Endothelial cell of umbilical vein (primary cell): Measurements from ENCODE around the gene NOD2. TPM values are rescaled to one million over a fixed set of nuclear protein-coding genes. Genes with fewer than 3 reads are reported as not detected.

ENCODE experiments used
- BruUV-seq: library from RNA; stranded (reverse); fragments of 400-500 nt; replicated peaks from 2 replicates; lab custom pipeline; 2021; lab: Mats Ljungman, UMichigan
- CTCF ChIA-PET: fragments of 300-600, 350-600 bp; sonication (Branson Sonifier 250); formaldehyde crosslinking; loops from one replicate; lab custom pipeline; 2021; ENCODE audit warnings: antibody characterized with exemption, inconsistent platforms; lab: Charles Lee
- POLR2A ChIA-PET: fragments of 300-600, 350-600 bp; sonication (Branson Sonifier 250); formaldehyde crosslinking; loops from one replicate; lab custom pipeline; 2021; ENCODE audit warnings: antibody characterized with exemption, inconsistent platforms; lab: Charles Lee
- DNase-seq: peaks from one replicate; pipeline ENCODE4 v3.0.0-alpha.2; 2011; ENCODE audit warnings: low read depth, low spot score
- FAIRE-seq: peaks from 2 replicates; lab custom pipeline; 2011; peaks lifted over from hg19 to GRCh38; lab: Jason Lieb, UNC
- H2AFZ ChIP-seq: 2 replicates; pipeline ENCODE4 v1.6.0; 2012; ENCODE audit warnings: low read depth, low read length, control low read depth, inconsistent platforms
- H3K27ac ChIP-seq: 2 replicates; pipeline ENCODE4 v1.5.1; 2011; ENCODE audit warnings: low read depth, mild to moderate bottlenecking, control low read depth, low read length, moderate library complexity; ENCODE audit not compliant: insufficient read depth
- H3K27me3 ChIP-seq, 2 experiments: 2 replicates each; pipeline versions ENCODE4 v1.6.0 to v1.6.1; 2011; ENCODE audit warnings: low read length in 2 of 2, mixed read lengths in 1 of 2; ENCODE audit not compliant: control insufficient read depth in 2 of 2, insufficient read depth in 2 of 2
- H3K36me3 ChIP-seq, 2 experiments: 2 replicates in 1 of 2; 3 replicates in 1 of 2; pipeline ENCODE4 v1.5.1; 2011; ENCODE audit warnings: low read length in 2 of 2, mild to moderate bottlenecking in 1 of 2, moderate library complexity in 1 of 2; ENCODE audit not compliant: control insufficient read depth in 2 of 2, insufficient read depth in 2 of 2; ENCODE audit errors: extremely low read depth in 1 of 2
- H3K4me1 ChIP-seq: 3 replicates; pipeline ENCODE4 v1.5.1; 2011; ENCODE audit warnings: mild to moderate bottlenecking, low read length; ENCODE audit not compliant: control insufficient read depth, insufficient read depth; ENCODE audit errors: extremely low read depth
- H3K4me2 ChIP-seq: 2 replicates; pipeline ENCODE4 v1.6.1; 2011; ENCODE audit warnings: low read length, control low read depth, mixed read lengths; ENCODE audit not compliant: insufficient read depth
- H3K4me3 ChIP-seq, 3 experiments: fragments of 200-600 bp in 1 of 3; sonication (generic), shearing (Covaris generic) in 1 of 3; replicated peaks in 1 of 3; 2 replicates each; pipeline ENCODE4 v1.5.1; 2011 to 2016; ENCODE audit warnings: control low read depth in 3 of 3, low read length in 3 of 3, mild to moderate bottlenecking in 2 of 3, inconsistent platforms in 1 of 3, low read depth in 1 of 3, moderate library complexity in 1 of 3; ENCODE audit not compliant: insufficient read depth in 1 of 3
- H3K79me2 ChIP-seq: 2 replicates; pipeline ENCODE4 v1.6.0; 2012; ENCODE audit warnings: low read length, inconsistent platforms; ENCODE audit not compliant: control insufficient read depth, insufficient read depth
- H3K9ac ChIP-seq: replicated peaks from 2 replicates; pipeline ENCODE3; 2011; ENCODE audit warnings: low read length, control low read depth; ENCODE audit not compliant: insufficient read depth; ENCODE audit errors: extremely low read depth
- H3K9me1 ChIP-seq: replicated peaks from 3 replicates; pipeline ENCODE4 v1.6.0; 2011; ENCODE audit warnings: mild to moderate bottlenecking, low read length; ENCODE audit not compliant: control insufficient read depth, insufficient read depth; ENCODE audit errors: extremely low read depth
- H3K9me3 ChIP-seq: replicated peaks from 2 replicates; pipeline ENCODE4 v1.5.1; 2012; ENCODE audit warnings: low read length, inconsistent platforms; ENCODE audit not compliant: control insufficient read depth, insufficient read depth
- H4K20me1 ChIP-seq: replicated peaks from 2 replicates; pipeline ENCODE3; 2011; ENCODE audit warnings: mild to moderate bottlenecking, low read length; ENCODE audit not compliant: control insufficient read depth, insufficient read depth; ENCODE audit errors: extremely low read depth
- CTCF ChIP-seq, 2 donors: IDR thresholded peaks; 1 replicate in 1 of 2; 2 replicates in 1 of 2; pipeline ENCODE4 v1.5.1; 2011; ENCODE audit warnings: low read length in 2 of 2, mild to moderate bottlenecking in 2 of 2, moderate library complexity in 2 of 2, control low read depth in 1 of 2, inconsistent platforms in 1 of 2, low read depth in 1 of 2; ENCODE audit not compliant: insufficient read depth in 1 of 2; ENCODE audit errors: extremely low read depth in 1 of 2
- EZH2 ChIP-seq: IDR thresholded peaks from 2 replicates; pipeline ENCODE4 v1.6.1; 2012; ENCODE audit warnings: borderline replicate concordance, low read depth, mild to moderate bottlenecking, moderate library complexity, low read length, inconsistent platforms; ENCODE audit not compliant: severe bottlenecking
- FOS ChIP-seq: IDR thresholded peaks from 2 replicates; pipeline ENCODE4 v1.6.1; 2011; ENCODE audit warnings: mild to moderate bottlenecking, low read length, moderate library complexity, borderline replicate concordance; ENCODE audit not compliant: insufficient read depth
- GATA2 ChIP-seq: IDR thresholded peaks from 2 replicates; pipeline ENCODE4 v1.7.0; 2011; ENCODE audit warnings: low read depth, mild to moderate bottlenecking, moderate library complexity, mixed read lengths, low read length; ENCODE audit not compliant: insufficient read length, insufficient read depth
- JUN ChIP-seq: IDR thresholded peaks from 2 replicates; pipeline ENCODE4 v1.6.1; 2011; ENCODE audit warnings: borderline replicate concordance, low read depth; ENCODE audit not compliant: insufficient read length, insufficient read depth
- MAX ChIP-seq: IDR thresholded peaks from 2 replicates; pipeline ENCODE4 v1.6.1; 2011; ENCODE audit not compliant: insufficient read depth, insufficient read length
- MYC ChIP-seq: IDR thresholded peaks from one replicate; pipeline ENCODE4 v1.6.1; 2011; ENCODE audit warnings: mild to moderate bottlenecking, low read depth, low read length
- POLR2A ChIP-seq: IDR thresholded peaks from 2 replicates; pipeline ENCODE4 v1.6.1; 2012; ENCODE audit warnings: low read depth, mild to moderate bottlenecking, control low read depth, low read length
- POLR2AphosphoS5 ChIP-seq: IDR thresholded peaks from 2 replicates; pipeline ENCODE4 v1.6.1; 2012; ENCODE audit warnings: low read depth, mild to moderate bottlenecking, control low read depth, low read length, moderate library complexity; ENCODE audit not compliant: insufficient read depth
- dilution Hi-C: fragments of 300-500 bp; cut with MboI; formaldehyde crosslinking; loops from one replicate; pipeline ENCODE4 v1.15.0; 2019; ENCODE audit warnings: low sequenced_read_pairs; ENCODE audit not compliant: extremely low pct_ligation_motif_present
- intact Hi-C: fragments of 100-400 bp; cut with micrococcal nuclease; formaldehyde crosslinking; loops from one replicate; pipeline ENCODE4 v1.10.0; 2022
- polyA plus RNA-seq, 4 experiments: library from polyadenylated mRNA; depleted of rRNA in 3 of 4; stranded (reverse) in 3 of 4; unstranded in 1 of 4; fragments of >200 nt; gene quantifications; 2 replicates each; pipeline versions ENCODE4 v1.2.1 to v1.2.3, GENCODE V29; 2011 to 2012; ENCODE audit warnings: missing spikeins in 1 of 4
- total RNA-seq: library from RNA; stranded (reverse); gene quantifications from 2 replicates; pipeline ENCODE4 v1.2.3, GENCODE V29; 2021

Gene NOD2
- total and polyA plus RNA-seq, 2 donors (not counting 3 experiments of a cell fraction or from before 2014, with no cell fraction given): 0.07 to 0.58 TPM

- Histone ChIP-seq H3K36me3 (no peaks in the 10 kb centered on the region), H3K9ac (no peak overlapping the region), H3K27ac (no peak overlapping the region), H3K9me1 (no peaks in the 10 kb centered on the region), H3K27me3 (no peaks in the 10 kb centered on the region), H3K4me2 (no peak overlapping the region), H4K20me1 (no peaks in the 10 kb centered on the region), H3K79me2 (no peaks in the 10 kb centered on the region), H3K9me3 (no peaks in the 10 kb centered on the region), H3K4me3 (no peak overlapping the region), H3K4me1 (no peaks in the 10 kb centered on the region), H2AFZ (no peak overlapping the region)
- TF ChIP-seq CTCF (IDR thresholded peaks at IDR 0.05; ENCODE audit: extremely low read depth in 1 of 2, insufficient read depth in 1 of 2, low read depth in 1 of 2, low read length in 2 of 2) (no peak), POLR2AphosphoS5 (no peak), POLR2A (no peak), MAX (no peak), EZH2 (no peak), FOS (no peak), MYC (no peak), JUN (no peak), GATA2 (no peak)
- dilution Hi-C loops: no loop called here
- ChIA-PET POLR2A (no interaction called here), CTCF (interaction anchor here (1.1 to 1.5 kb wide), 2 partner anchors 52 to 89 kb away, joined by 3 to 4 read pairs; no protein-coding TSS in a partner anchor)
- DNase-seq (no peak), FAIRE-seq (no peak)
- no TSS peak for BruUV-seq
- intact Hi-C loops: no loop called here
Measured at GRCh38 chr16:50717494-50717893, 24.1 kb downstream of the NOD2 start.
